Raji (cell line): ENCODE data around the gene UFM1.

Experiments used
- POLR2A ChIP-seq: IDR thresholded peaks from 2 replicates; pipeline ENCODE4 v1.6.1; 2011; ENCODE audit warnings: low read depth, low read length, control low read depth; ENCODE audit not compliant: insufficient read depth

The UFM1 gene

DNA sequence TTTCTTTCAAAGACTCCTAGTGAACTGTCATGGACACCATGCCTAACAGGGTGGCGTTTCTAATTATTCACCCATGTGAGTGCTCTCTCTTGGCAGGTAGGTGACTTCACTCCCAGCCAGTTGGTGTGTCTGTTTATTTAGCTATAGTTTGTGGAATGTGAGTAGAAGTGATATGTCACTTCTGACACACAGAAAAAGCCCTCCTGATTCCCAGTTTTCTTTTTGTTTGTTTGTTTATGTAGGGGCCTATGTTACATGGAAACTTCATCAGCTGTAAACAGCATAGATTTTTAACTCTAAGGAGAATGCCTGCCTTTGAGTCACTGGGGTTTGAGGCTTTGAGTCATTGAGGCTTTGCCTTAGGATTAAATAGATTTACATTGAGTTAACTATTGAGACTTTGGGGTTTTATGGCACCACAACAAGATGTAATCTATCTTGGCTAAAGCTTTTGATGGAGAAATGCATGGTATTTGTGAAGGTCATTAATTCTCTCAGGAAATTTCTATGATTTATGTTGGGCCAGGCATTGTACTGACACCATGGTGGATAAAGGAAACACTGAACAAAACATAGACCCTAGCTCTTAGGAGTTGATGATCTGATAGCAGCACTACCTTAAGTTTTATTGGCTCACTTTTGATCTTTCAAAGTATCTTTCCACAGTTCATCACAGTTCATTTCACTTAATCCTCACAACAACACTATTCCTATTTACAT is 45.3 kb downstream of the UFM1 start:
- TF ChIP-seq POLR2A: no peak

DNA sequence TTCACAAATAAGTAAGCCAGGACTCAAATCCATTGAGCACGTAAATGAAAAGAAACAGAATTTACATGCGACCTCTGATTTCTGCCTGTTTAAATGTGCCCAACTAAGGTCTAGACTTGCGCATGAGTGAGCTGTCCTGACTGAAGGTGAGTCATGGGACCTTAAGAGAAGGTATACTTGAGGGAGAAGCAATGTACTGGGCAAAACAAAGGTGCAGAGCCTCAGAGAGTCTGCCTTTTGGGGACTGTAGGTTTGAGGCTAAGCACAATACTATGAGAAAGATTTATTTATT is 45.8 kb downstream of the UFM1 start:
- no peak for TF ChIP-seq POLR2A

DNA sequence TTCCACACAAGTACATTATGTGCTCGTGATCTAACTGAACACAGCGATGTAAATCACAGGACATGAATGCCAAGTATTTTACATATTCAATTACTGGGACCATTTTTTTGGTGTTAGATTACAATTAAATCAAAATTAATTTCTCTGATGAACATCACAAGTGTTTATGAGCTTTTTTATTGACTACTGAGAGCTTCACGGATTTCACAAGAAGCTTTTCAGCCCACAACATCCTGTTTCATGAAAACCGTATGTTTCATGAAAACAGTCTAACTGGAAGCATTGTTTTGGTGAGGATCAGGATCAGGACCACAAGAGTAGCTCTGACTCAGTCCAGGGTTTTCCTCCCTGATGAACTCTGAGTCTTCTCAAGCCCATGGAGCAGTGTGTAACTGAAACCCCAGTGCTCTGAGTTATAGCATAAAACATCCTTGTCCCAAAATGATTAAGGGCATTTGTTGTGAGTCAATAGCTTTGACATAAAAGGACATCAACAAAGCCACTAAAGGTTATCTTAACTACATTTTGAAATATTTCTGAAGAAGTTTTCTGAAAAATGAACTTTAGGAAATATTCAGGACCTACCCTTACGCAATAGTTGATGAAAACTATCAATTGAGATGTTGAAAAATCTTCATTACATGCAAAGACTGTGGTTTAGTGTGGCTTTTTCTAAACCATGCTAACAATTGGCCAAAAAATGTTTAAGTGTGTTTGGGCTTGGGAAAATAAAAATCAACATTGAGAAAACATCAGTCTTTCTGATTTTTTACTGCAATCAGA is 49.3 kb downstream of the UFM1 start:
- TF ChIP-seq POLR2A: no peak

DNA sequence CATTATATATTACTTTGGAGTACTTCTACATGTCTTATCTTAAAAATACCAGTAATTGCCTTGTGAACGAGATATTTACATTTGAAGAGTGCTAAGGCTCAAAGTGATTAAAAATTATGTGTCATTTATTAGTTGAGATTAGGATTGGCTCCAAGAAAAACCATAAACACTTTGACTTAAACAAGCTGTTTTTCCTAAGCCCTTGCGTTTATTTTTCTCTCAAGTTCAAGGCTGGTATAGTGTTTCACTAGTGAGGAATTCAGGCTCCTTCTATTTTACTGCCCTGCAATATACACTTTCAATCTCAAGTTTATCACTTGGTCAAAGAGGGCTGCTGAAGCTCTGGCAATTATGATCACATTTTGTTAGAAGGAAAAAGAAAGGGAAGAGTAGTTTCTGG is 49.9 kb downstream of the UFM1 start:
- no peak for TF ChIP-seq POLR2A

DNA sequence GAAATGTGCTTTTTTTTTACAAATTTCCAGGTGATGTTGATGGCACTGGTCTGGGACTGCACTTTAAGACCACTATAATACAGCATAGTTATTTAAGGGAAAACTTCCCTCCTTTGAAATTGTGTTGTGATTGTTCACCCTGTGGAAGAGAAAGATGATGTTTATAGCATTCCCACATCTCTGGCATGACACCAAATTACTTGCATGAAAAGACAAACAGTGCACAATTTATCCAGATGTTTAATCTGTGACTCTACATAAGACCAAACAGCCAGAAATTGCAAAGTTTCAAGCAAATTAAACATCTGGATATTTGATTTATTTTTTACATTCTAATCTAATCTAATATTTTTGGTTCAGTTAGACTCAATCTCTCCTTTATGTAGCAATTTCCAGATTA is 51.6 kb downstream of the UFM1 start:
- no peak for TF ChIP-seq POLR2A

DNA sequence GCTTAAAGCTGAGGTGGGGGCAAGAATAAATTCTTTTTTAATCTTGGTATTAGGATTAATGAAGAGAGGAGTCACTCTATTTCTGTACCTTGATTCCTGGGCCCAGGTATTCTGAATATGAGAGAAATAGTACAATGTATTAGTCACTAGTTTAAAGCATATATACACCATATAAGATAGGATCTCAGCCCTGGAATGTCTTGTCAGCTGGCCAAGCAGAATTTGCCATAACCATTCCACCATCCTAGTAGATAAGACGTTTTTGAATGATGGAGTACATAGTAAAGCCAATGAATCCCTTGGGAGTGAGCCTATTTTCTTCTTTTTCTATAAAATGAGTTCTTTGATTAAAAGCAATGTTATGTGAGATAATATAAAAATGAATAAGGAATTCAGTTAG is 55.6 kb downstream of the UFM1 start:
- TF ChIP-seq POLR2A: no peak

DNA sequence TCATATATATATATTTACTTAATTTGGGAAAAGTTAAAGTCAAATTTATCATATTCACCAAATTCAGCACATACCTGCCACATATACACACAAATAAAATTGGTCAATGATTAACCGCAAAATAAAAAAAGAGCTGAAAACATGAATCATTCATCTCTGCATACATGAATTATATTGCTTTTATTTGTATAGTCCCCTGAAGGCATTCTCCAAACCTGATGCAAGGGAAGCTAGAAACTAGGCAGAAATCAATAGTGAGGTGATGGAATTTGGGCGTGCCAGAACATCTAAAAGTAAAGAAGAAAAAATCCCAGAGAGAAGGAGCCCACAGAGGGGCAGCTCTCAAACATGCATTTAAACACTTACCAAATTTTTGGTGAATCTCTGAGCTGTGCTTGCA is 60.1 kb downstream of the UFM1 start:
- TF ChIP-seq POLR2A: no peak

DNA sequence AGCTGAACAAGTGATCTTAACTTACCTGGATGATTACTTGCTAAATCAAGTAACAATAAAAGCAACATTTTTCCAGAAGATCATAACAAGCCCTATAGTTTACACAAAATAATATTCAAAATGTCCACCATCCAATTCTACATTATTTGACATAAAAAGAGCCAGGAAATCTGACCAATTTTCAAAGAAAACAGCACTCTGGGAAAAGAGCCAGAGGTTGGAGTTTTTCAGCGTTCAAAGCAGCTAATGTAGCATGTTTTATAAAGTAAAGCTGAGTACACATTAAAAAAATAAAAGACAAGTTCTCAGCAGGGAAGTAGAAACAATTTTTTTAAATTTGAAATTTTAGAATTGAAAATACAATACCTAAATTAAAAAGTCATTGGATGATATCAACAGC is 62.6 kb downstream of the UFM1 start:
- no peak for TF ChIP-seq POLR2A
